NCI-H69 (cell line): ENCODE measurements around the gene DSG2.
"Not testable (repeated sequence)": the region's sequence is repeated elsewhere in the genome, so short reads cannot be mapped to it uniquely, and the experiment has no call there.

ENCODE experiments used
- DNase-seq: peaks from one replicate; lab custom pipeline; 2025; lab: John Stamatoyannopoulos, UW

Gene DSG2

GRCh38 chr18:31500051-31500688 lies 2.2 kb downstream of the DSG2 start:
- no peak for DNase-seq

DNA sequence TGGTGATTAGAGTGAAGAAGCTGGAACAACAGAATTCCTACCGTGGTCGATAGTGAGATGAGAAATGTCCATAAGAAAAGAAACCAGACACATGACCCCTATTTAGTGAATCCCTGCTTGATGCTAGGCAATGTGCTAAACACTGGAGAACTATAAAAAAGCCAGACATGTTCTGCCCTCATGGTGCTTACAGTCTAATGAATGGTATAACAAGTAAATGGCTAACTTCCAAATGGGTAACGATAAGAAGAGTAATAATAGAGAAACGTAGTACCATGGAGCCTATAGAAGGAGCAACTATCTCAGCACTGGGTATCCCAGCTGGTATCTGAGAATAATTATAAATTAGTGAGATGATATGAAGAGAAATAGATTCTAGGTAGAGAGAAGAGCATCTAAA lies 5.0 kb downstream of the DSG2 start:
- no peak for DNase-seq

DNA sequence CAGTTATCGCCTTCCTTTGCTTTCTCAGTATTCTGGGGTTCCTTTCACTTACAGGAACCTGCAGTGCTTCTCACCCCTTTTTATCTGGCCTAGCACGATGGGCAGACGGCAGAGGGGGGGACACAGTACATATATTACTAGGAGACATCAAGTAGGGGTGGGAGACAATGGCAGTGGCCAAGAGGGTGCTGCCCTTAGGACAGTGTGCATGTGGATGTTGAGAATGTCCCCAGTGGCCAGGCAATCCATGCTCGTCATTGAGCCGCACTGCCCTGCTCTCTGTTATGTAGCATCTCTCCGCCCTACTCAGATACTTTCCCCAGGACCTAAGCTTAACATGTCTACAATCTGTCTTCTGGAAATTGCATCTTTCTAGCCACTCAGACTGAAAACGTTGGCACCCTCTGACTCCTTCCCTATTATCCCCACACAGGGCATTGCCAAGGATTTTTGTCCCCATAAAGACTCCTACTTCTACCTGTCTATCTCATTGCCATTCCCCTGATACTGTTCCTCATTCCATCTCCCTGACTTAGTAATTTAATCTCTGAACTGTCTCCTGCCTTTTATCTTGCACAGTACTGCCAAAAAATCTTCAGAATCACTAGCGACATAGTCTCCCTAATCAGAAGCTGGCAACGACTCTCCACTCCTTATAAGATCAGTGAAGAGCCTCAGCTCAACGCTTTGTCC lies 6.6 kb downstream of the DSG2 start:
- no peak for DNase-seq

GRCh38 chr18:31505156-31505555 lies 7.2 kb downstream of the DSG2 start:
- DNase-seq, result no peak

GRCh38 chr18:31506024-31506742 lies 8.2 kb downstream of the DSG2 start:
- DNase-seq, result peak; percentile 17

- not testable (repeated sequence) for DNase-seq
These were observed 9.1 kb downstream of the DSG2 start for GRCh38 chr18:31507124-31507523.

DNA sequence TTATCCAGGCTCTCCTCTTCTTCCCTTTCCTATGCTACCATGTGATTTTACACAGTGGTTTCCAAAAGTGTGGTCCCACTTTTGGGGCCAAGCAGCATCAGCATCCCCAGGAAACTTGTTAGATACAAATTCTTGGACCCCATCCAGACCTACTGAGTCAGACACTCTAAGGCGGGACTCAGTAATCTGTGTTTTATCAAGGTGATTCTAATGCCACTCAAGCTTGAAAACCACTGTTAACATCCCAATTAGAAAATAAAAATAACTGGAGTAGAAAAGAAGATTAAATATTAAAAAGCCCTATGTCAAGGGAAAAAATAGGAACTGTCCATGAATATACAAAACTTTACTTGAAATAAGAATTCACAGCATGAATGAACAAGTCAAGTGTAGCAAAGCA lies 10.8 kb downstream of the DSG2 start:
- DNase-seq, result no peak

GRCh38 chr18:31509571-31509970 lies 11.6 kb downstream of the DSG2 start:
- no peak for DNase-seq

DNA sequence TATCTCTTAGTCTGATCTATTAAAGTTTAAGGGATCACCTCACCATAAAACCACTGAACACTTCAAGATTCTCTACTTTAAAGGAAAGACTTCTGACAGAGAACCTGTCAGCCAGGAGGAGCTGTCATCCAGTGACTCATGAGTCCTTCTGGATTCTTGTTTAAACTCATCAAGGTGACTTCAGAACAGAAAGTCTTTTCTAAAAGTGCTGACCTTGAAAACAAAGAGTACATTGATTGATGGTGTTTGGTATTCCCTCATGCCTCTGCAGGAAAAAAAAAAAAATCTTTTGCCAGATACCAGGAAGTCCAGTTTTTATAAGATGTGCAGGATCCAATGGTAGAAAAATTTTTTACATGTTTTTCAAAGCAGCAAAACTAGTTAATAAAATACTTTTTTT lies 12.3 kb downstream of the DSG2 start:
- no peak for DNase-seq

DNA sequence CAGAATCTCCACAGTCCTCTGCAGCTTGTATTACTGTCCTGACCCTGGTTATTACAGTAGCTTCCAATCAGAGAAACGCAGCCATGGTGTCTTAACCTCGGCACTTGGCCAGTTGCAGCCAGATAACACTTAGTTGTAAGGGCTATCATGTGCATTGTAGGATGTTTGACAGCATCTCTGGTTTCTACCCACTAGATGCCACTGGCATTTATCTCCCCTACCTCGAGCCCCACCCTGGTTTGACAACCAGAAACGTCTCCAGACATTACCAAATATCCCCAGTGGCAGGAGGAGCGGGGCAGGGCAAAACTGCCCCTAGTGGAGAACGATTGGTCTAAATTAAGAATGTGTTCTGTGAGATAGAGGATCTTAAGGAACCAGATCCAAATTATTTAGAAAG lies 13.1 kb downstream of the DSG2 start:
- peak; percentile 22 for DNase-seq

GRCh38 chr18:31512203-31512764 lies 14.3 kb downstream of the DSG2 start:
- DNase-seq, result no peak

DNA sequence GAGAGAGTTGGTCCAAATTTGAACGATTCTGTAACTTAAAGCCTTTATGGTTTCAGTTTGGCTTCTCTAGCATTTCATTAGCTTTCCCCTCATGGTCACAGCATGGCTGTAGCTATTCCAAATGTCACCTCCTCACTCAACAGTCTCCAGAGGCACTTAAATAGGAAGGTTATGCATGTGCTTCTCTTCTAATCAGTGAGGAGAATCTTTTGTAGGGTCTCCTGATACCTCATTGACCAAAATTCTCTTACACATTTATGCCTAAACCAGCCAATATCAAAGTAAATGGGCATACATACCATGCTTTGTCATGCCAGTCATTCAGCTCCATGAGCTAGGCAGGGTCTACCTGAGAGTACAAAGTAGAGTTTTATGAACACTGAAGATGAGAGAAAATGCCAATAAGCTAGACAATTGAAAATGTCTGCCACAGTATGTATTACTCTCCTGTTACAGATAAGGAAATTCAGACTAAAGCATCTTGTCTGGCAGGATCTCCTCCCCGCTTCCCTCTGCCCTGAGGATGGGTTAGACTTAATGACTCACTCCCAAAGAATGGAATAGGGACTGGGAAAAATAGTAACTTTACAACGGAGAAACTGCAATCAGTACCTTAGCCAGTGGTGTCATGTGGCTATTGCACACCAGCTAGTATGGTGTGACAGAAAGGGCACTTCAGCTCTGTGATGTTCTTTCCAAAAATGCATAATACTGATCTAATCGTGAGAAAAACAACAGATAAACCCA lies 15.4 kb downstream of the DSG2 start:
- DNase-seq, result no peak

GRCh38 chr18:31516437-31516836 lies 18.5 kb downstream of the DSG2 start:
- peak; percentile 84 for DNase-seq

GRCh38 chr18:31526374-31526773 lies 28.4 kb downstream of the DSG2 start:
- DNase-seq, result no peak

DNA sequence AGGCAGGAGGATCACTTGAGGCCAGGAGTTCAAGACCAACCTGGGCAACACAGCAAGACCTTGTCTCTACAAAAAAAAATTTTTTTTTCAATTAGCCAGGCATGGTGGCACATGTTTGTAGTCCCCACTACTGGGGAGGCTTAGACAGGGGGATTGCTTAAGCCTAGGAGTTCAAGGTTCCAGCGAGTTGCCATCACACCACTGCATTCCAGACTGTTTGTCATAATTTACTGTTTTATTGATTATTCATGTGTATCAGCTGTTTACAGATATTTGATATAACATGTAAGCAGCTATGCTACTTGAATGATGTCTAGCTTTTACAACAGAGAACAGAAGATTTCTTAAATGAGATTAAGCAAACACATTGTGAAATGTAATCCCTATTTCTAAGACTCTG lies 35.3 kb downstream of the DSG2 start:
- DNase-seq, result no peak

GRCh38 chr18:31538837-31539236 lies 40.9 kb downstream of the DSG2 start:
- DNase-seq, result no peak

DNA sequence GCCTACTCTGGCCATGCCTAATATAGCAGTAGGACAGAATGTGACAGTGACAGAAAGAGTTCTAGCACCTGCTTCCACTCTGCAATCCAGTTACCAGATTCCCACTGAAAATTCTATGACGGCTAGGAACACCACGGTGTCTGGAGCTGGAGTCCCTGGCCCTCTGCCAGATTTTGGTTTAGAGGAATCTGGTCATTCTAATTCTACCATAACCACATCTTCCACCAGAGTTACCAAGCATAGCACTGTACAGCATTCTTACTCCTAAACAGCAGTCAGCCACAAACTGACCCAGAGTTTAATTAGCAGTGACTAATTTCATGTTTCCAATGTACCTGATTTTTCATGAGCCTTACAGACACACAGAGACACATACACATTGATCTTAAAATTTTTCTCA lies 48.5 kb downstream of the DSG2 start:
- no peak for DNase-seq

DNA sequence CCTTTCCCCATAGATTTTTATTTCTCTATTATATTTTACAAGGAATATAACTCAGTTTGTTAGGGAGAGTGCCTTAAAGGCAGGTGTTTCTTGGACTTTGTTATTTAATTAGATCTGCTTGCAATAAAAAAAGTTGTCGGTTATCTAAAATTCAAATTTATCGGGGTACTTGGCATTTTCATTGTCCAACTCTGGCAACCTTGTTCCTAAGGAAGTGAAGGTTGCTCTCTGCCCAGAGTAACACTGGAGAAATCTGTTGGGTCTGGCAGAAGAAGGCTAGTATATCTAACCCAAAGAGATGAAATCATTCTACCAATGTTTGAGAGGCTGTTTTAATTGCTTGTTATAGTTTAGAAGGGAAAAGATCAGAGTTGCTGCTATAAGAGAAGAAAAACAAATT lies 50.9 kb downstream of the DSG2 start:
- no peak for DNase-seq

DNA sequence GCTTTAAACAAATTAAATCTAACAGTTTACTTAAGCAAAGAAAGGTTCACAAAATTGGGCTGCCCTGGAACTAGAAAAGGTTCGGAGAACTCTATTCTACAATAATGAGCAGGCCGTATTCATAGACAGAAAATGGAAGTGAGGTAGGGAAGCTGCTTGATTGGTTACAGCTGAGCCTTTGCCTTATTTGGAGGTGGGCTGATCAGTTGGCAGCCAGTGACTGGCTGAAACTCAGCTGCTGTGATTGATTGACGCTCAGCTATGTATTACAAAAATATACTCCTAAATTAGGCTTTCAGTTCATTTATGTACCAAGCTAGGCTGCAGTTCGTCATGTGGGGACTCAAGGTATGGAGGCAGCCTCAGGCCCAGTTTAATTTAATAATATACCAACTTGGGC lies 51.4 kb downstream of the DSG2 start:
- peak; percentile 31 for DNase-seq

DNA sequence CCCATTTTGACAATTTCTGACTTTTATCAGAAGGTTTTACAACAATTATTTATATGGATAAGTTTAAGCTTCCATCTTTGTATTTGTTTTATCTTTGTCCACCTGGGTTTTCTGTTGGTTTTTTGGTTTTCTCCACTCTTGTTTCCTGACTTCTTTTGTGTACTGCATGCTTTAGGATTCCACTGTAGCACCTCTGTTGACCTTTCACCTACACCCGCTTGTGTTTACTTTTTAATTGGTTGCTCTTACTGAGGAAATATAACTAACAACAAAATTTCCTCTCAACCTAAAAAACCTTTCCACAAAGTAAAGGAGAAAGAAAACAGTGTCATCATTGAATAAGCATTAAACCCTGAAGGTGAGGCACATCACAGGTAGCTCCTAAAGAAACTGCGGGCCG lies 53.9 kb downstream of the DSG2 start:
- no peak for DNase-seq

DNA sequence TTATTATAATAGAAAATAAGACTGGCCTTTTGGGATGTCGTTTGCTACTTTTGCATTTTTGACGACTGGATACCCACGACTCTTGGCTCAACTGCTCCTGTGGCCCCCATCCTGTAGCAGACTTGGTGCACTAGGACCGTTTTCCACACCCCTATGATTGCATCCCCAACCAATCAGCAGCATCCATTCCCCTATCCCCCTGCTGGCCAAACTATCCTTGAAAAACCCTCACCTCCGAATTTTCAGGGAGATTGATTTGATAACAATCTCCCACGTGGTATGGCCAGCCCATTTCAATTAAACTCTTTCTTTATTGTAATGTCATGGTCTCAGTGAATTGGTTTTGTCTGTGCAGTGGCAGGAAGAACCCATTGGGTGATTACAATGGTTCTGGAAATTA lies 55.8 kb downstream of the DSG2 start:
- peak; percentile 47 for DNase-seq

GRCh38 chr18:31554776-31555175 lies 56.8 kb downstream of the DSG2 start:
- DNase-seq, result no peak
